Ovary (tissue), 9 donors: ENCODE results near the gene LARGE2. TPM values are rescaled to one million over a fixed set of nuclear protein-coding genes. Genes with fewer than 3 reads are reported as not detected.
A peak's percentile ranks its signal among the peaks of the same experiment; 100 is the strongest.

Experiments
- DNase-seq, 5 donors: peaks; one replicate each; pipeline ENCODE4 v3.0.0-alpha.2; 2019 to 2020
- H3K27ac ChIP-seq, 2 donors: fragments of 200-600 bp; one replicate each; pipeline versions ENCODE4 v1.5.1 to v1.8.0; 2019 to 2022
- H3K27me3 ChIP-seq: fragments of 200-600 bp; one replicate; pipeline ENCODE4 v1.8.0; 2022
- H3K36me3 ChIP-seq: fragments of 200-600 bp; sonication (generic); one replicate; pipeline ENCODE4 v1.5.1; 2019
- H3K4me1 ChIP-seq: one replicate; pipeline ENCODE4 v1.8.1; 2013; ENCODE audit warnings: mild to moderate bottlenecking, moderate library complexity; ENCODE audit not compliant: insufficient read depth
- H3K4me3 ChIP-seq: fragments of 200-600 bp; sonication (generic); one replicate; pipeline ENCODE4 v1.5.1; 2017
- H3K9me3 ChIP-seq, 2 donors: fragments of 200-600 bp in 1 of 2; sonication (generic) in 1 of 2; one replicate each; pipeline versions ENCODE4 v1.5.1 to v1.8.1; 2013 to 2019; ENCODE audit warnings: mild to moderate bottlenecking in 1 of 2, moderate library complexity in 1 of 2
- EP300 ChIP-seq: sonication (generic); formaldehyde crosslinking; IDR thresholded peaks from one replicate; pipeline ENCODE4 v1.6.1; 2017; ENCODE audit warnings: antibody characterized with exemption
- POLR2A ChIP-seq: fragments of 450-650 bp; IDR thresholded peaks from one replicate; pipeline ENCODE4 v1.6.1; 2017; ENCODE audit warnings: antibody characterized with exemption, mild to moderate bottlenecking, moderate library complexity
- WGBS, 3 donors: extraction: QIAGEN DNeasy Blood & Tissue Kit in 1 of 3; methylation state at CpG; one replicate each; pipeline versions ENCODE4 v1.1.5 to v1.1.7; 2013 to 2017; 5-methylcytosine and 5-hydroxymethylcytosine counted together
- intact Hi-C, 4 donors: fragments of 100-400 bp; cut with DNase I; formaldehyde crosslinking; loops; one replicate each; pipeline versions ENCODE4 v1.11.0 to v1.15.1; 2022 to 2023
- polyA plus RNA-seq, 2 donors: library from polyadenylated mRNA; stranded (reverse); fragments of 200-250 nt in 1 of 2; fragments of 350-450 nt in 1 of 2; fragmentation: Illumina TruSeq in 1 of 2; extraction: RNeasy Lipid Tissue Mini Kit (QIAGEN cat#74804) in 1 of 2; gene quantifications; one replicate each; pipeline ENCODE4 v1.2.3, GENCODE V29; 2013 to 2014
- total RNA-seq, 7 donors: library from RNA; depleted of rRNA in 2 of 7; stranded (reverse); fragments of >200 nt in 2 of 7; fragmentation: NEBNext Ultra II Directional in 3 of 7; extraction: Animal tissue kit (Norgen Biotek cat#: 25700) in 3 of 7; gene quantifications; one replicate each; pipeline versions ENCODE4 v1.1.0 to v1.2.4, GENCODE V29; 2016 to 2023
- TF ChIP-seq, protein P1 (sequence below), 3 donors: fragments of 450-650 bp in 2 of 3; fragments of 200-600 bp in 1 of 3; IDR thresholded peaks; one replicate each; pipeline versions ENCODE4 v1.5.1 to v1.8.0; 2016 to 2022; ENCODE audit warnings: antibody characterized with exemption in 3 of 3, mild to moderate bottlenecking in 1 of 3
- donor health status: DM: no; HTN: no; CAD: no; lungs with moderate emphysema.
- donor health status: DM: no; HTN: no; CAD: no.
- donor health status: Bipolar disorder and iron deficiency.
- donor health status: DM: yes; HTN: yes; CAD: no.
- donor health status: DM: no; HTN: no; CAD: no.
- donor health status: DM: yes; HTN: yes; CAD: no.

LARGE2 gene
- total and polyA plus RNA-seq, 9 donors = 0.42 to 8.0 (median 3.2) TPM

DNA sequence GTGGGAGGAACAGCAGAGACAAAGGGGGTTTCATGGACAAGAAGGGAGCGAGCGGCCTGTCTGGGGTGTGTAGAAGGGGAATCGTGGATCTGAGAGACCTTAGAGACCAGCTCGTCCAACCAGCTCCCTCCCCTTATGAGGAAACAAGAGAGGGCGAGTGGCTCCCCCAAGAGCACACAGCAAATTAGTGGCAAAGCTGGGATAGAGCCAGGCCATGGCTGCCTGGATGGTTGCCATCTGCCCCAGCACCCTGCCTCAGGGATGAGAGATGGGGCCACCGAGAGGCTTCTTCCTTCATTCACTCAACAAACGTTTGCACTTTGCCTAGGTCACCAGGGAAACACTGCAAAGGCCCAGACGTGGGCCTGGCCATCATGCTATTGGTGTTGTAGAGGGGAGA is 32.9 kb upstream of the LARGE2 start:
- intact Hi-C loops = no loop called here
- Histone ChIP-seq H3K9me3 (no peaks in the 10 kb centered on the region), H3K36me3 (no peaks in the 10 kb centered on the region), H3K27ac (no peak overlapping the region), H3K4me3 (no peak overlapping the region), H3K4me1 (peaks cover 1% of the 10 kb centered on the region), H3K27me3 (no peaks in the 10 kb centered on the region)
- WGBS, 3 donors = 86 to 88% (median 87%) methylated on average over 8 of the region's 8 CpGs
- TF ChIP-seq POLR2A (no peak), EP300 (no peak)
- TF ChIP-seq, protein P1, sequence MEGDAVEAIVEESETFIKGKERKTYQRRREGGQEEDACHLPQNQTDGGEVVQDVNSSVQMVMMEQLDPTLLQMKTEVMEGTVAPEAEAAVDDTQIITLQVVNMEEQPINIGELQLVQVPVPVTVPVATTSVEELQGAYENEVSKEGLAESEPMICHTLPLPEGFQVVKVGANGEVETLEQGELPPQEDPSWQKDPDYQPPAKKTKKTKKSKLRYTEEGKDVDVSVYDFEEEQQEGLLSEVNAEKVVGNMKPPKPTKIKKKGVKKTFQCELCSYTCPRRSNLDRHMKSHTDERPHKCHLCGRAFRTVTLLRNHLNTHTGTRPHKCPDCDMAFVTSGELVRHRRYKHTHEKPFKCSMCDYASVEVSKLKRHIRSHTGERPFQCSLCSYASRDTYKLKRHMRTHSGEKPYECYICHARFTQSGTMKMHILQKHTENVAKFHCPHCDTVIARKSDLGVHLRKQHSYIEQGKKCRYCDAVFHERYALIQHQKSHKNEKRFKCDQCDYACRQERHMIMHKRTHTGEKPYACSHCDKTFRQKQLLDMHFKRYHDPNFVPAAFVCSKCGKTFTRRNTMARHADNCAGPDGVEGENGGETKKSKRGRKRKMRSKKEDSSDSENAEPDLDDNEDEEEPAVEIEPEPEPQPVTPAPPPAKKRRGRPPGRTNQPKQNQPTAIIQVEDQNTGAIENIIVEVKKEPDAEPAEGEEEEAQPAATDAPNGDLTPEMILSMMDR (IDR thresholded peaks at IDR 0.05) = no peak
- DNase-seq = no peak

DNA sequence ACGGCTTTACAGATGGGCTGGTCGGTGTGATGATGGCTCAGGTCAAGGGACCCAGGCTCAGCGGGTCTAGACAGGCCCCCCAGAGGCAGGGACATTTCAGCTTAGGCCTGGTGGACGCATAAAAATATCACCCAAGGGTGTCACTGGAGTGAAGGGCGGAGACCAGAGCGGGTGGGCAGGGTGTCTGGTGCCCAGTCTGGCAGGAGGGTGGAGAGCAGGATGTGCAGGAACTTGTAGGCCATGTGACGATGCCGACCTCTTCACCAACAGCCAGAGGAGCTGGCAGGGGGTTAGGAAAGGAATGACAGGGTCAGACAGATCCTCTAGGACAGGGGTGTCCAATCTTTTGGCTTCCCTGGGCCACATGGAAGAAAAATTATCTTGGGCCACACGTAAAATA is 32.5 kb upstream of the LARGE2 start:
- H3K9me3 ChIP-seq = no peaks in the 10 kb centered on the region
- H3K4me3 ChIP-seq = no peak overlapping the region
- DNase-seq = no peak
- intact Hi-C loops = no loop called here
- H3K4me1 ChIP-seq = peaks cover 1% of the 10 kb centered on the region
- no peak overlapping the region for H3K27ac ChIP-seq
- H3K36me3 ChIP-seq = no peaks in the 10 kb centered on the region
- 91 to 94% (median 92%) methylated on average over 9 of the region's 9 CpGs for WGBS, 3 donors
- H3K27me3 ChIP-seq = no peaks in the 10 kb centered on the region
- TF ChIP-seq EP300 = no peak
- no peak for TF ChIP-seq POLR2A
- TF ChIP-seq, protein P1 (IDR thresholded peaks at IDR 0.05) = no peak

DNA sequence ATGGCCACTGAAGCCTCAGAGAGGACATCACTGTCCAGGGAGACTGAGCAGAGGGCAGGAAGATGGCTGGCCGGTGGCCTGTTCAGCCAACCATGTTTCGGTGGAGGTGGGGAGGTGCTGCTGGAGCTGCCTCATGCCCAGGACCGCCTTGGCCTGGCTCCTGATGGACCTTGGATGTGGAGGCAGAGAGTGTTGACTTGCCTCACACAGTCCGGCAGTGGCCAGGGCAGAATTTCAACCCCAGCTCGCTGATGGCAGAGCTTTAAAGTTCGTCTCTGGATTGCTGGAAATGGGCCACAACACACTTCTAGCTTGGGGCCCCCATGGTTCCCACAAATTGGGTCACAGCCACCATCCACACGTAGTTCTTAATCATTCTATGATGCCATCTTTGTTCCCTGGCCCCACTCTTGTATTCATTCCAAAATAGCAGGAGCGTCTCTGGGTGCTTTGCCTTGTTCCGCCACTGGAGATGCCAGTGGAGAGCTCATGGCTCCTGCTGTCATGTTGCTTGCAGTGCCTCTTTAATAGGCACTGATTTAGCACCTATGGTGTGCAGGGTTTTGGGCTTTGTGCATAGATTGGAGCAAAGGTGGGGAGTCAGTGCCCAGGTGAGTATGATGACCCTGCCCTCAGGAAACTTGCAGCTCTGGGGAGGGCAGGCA is 31.4 kb upstream of the LARGE2 start:
- no peaks in the 10 kb centered on the region for H3K4me1 ChIP-seq
- no peak overlapping the region for H3K4me3 ChIP-seq
- no peaks in the 10 kb centered on the region for H3K27me3 ChIP-seq
- no peaks in the 10 kb centered on the region for H3K9me3 ChIP-seq
- DNase-seq = peak in 1 of 5 donors; percentile 16
- H3K27ac ChIP-seq = no peak overlapping the region
- 76 to 84% (median 81%) methylated on average over 9 of the region's 9 CpGs for WGBS, 3 donors
- intact Hi-C loops = no loop called here
- TF ChIP-seq EP300 (no peak), POLR2A (no peak)
- TF ChIP-seq, protein P1 (IDR thresholded peaks at IDR 0.05) = no peak
- no peaks in the 10 kb centered on the region for H3K36me3 ChIP-seq

DNA sequence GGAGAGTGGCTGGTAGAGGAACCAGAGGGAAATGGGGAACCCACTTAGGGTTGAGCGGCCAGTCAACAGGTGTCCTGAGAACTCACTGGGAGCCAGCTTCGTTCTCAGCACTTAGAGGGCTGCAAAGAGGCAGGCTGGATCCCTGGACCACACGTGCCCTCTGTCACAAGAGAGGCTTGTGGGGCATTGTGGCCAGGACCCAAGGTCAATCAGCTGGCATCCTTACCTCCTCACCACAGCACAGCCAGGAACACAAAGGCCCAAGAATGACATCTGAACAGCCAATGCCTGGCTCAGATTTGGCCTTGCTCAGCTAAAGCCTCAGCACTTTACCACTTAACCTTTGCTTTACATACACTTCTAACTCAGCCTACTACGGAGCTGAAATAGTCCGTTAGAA is 29.6 kb upstream of the LARGE2 start:
- Histone ChIP-seq H3K36me3 (no peaks in the 10 kb centered on the region), H3K9me3 (no peaks in the 10 kb centered on the region), H3K27ac (no peak overlapping the region), H3K4me3 (no peak overlapping the region), H3K4me1 (no peaks in the 10 kb centered on the region), H3K27me3 (no peaks in the 10 kb centered on the region)
- no peak for DNase-seq
- TF ChIP-seq EP300 = no peak
- no peak for TF ChIP-seq POLR2A
- TF ChIP-seq, protein P1 (IDR thresholded peaks at IDR 0.05) = no peak
- WGBS, 3 donors = 75 to 79% (median 76%) methylated on average over 5 of the region's 5 CpGs
- intact Hi-C loops = no loop called here
